Medulla oblongata (tissue), 1 donor: ENCODE results near the gene ANKS1A.
"Not testable (repeated sequence)": the region's sequence is repeated elsewhere in the genome, so short reads cannot be mapped to it uniquely, and the experiment has no call there.

Experiments used
- DNase-seq: peaks from one replicate; pipeline ENCODE4 v3.0.0-alpha.2; 2015; ENCODE audit errors: extremely low spot score

The ANKS1A gene

GRCh38 chr6:34884073-34884472 is 5.0 kb upstream of the ANKS1A start:
- not testable (repeated sequence) for DNase-seq

DNA sequence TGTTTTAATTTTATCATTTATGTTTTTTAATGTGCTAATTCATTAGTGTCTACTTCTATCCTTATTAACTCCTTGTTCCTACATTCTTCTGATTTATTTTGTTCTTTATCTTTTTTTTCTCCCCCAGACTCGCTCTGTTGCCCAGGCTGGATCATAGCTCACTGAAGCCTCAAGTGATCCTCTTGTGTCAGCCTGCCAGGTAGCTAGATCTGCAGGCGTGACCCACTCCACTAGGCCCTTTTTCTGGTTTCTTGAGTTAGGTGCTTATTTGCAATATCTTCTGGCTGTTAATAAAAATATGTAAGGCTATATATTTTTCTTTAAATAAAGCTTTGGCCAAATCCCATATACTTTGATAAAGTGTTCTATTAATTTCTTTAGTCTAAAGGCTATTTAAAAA is 4.1 kb upstream of the ANKS1A start:
- no peak for DNase-seq

DNA sequence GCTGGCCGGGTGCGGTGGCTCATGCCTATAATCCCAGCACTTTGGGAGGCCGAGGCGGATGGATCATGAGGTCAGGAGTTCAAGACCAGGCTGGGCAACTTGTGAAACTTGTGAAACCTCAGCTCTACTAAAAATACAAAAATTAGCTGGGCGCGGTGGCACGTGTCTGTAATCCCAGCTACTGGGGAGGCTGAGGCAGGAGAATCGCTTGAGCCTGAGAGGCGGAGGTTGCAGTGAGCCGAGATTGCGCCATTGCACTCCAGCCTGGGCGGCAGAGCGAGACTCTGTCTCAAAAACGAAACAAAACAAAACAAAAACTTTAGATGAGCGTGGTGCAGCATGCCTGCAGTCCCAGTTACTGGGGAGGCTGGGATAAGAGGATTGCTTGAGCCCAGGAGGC is 3.2 kb upstream of the ANKS1A start:
- not testable (repeated sequence) for DNase-seq

DNA sequence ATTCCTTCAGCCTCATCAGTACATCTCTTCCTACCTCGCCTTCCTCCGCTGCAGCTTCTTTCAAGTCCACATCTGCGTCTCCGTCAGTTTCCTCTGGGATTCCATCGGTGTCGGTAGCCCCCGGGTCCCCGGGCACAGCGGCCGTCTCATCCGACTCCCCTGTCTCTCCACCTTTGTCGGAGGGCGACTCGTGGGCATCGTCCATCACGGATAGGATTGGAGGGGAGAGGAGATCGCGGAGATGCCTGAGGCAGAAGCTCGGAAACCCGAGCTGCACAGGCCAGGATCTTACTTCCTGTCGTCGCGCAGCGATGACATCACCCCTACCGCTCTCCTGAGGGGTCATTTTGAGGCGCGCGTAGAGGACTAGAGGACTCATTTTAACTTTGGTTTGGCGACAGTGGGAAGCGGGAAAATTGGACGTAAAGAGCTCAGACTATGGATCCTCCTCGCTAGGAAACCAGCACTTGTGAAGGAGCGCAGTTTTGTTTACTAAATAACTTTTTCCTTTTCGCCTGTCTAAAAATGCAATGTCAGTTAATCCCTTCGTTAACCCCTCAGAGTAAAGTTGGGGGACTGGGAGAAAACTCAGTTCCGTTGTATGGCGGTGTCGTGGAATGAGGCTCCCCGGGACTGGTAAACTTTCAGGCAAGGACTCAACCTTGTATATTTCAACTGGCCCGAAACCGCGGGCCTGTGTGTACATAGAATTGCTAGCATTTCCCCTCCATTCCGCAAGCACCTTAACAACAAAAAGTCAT is 1.1 kb upstream of the ANKS1A start, which contains the start of gene TAF11:
TAF11 (minus strand) TSS at position 290 of the 761 bp plus-strand sequence; CDS start at position 205, 85 bp downstream.
- DNase-seq = peak; percentile 97

- no peak for DNase-seq
Measured at GRCh38 chr6:34888514-34888856, 570 bp upstream of the ANKS1A start.

- DNase-seq = peak; percentile 56
Measured at GRCh38 chr6:34890533-34890925, 1.5 kb downstream of the ANKS1A start.

- no peak for DNase-seq
Measured at GRCh38 chr6:34891296-34891695, 2.2 kb downstream of the ANKS1A start.

DNA sequence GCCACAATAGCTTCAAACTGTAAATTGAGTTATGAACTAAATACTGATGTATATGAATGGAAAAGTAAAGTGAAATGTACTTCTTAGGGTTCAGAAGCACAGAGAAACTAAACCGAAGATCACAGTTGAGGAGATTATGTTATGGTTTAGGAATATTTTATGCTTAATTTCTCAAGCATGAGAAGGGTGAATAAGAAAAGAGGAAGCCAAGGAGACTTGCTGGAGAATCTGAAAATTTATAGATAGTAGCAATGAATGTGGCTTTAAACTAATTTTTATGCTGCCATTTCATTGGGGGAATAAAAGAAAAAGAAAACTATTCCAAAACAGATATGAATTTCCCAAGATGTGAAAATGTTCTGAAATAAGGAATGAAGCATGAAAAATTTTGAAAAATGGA is 5.6 kb downstream of the ANKS1A start:
- no peak for DNase-seq

- DNase-seq = no peak
Measured at GRCh38 chr6:34897130-34897529, 8.1 kb downstream of the ANKS1A start.

GRCh38 chr6:34897716-34898115 is 8.7 kb downstream of the ANKS1A start:
- DNase-seq = no peak

DNA sequence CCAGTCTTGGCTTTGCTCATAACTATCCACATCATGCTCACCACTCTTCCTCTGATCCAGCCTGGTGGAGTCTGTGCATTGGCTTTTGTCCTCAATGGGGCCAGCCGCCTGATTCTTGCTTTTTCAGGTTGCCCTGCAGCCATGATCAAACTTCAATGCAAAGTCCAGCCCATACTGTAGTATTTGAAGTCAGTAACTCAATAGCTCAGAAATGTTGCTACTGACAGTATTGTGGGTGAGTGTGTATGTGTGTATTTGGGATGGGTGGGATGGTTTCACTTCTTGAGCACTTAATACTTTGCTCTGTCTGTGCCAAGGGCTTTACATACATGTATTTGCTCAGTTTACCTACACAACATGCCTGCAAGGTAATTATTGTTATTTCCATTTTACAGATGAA is 10.7 kb downstream of the ANKS1A start:
- not testable (repeated sequence) for DNase-seq

GRCh38 chr6:34900321-34901031 is 11.4 kb downstream of the ANKS1A start:
- no peak for DNase-seq

GRCh38 chr6:34901930-34902329 is 12.9 kb downstream of the ANKS1A start:
- DNase-seq = no peak

GRCh38 chr6:34904990-34905613 is 16.0 kb downstream of the ANKS1A start:
- DNase-seq = no peak

DNA sequence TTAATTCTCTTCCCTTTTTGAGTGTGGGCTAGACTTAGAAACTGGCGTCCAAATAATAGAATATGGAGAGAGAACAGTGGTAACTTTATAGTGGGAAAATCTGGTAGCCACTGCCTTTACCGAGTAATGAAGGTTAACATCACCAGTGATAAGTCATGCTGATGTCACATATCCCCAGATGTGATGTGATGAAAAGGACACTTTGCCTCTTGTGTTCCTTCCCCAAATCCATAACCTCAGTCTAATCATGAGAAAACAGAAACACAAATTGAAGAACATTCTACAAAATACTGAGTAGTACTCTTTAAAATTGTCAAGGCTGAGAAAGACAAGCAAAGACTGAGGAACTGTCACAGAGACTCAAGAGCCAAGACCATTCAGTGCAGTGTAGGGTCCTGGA is 17.8 kb downstream of the ANKS1A start:
- DNase-seq = no peak

DNA sequence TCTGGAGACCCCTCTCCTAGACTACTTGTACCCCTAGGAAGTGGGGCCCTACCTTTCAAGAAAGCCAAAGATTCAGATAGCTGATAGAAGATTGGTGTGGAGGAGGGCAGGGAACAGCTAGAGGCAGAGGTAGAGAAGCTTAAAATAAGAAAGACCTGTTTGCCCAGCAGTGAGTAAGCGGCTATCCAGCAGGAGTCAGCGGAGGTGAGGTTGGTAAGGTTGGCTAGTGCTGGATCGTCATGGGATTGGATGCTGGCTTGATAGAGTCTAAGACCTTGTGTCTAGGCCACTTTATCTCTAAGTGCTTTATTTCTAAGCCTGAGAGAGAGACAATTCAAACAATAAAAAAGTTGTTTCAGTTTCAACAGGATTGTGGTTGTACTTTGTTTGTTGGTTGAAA is 19.1 kb downstream of the ANKS1A start:
- DNase-seq = no peak

DNA sequence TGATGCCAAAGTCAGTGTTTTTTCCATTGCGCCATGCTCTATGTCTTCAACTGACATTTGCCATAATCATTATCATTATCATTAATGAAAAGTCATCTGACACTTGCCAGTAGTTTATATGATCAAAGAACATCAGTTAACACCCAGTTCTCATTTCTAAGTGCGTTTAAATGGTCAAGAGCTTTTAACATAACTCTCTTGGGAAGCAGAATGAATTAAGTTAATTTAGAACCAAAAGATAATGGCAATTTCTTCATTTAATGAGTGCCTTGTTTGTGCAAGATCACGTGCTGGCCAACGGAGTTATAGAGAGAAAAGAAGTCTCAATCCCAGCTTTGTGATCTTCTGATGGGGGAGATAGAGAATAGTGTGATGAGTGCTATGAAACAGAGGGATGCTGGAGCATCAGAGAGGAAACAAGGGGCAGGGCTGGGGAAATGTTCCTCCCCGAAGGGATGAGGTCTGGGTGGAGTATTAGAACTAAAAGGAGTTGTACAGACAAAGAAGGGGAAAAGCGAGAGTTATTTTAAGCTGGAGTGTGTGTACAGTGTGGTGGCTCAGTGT is 20.3 kb downstream of the ANKS1A start:
- DNase-seq = no peak

- no peak for DNase-seq
Measured at GRCh38 chr6:34911822-34912221, 22.8 kb downstream of the ANKS1A start.

- no peak for DNase-seq
Measured at GRCh38 chr6:34912715-34913464, 23.8 kb downstream of the ANKS1A start.

DNA sequence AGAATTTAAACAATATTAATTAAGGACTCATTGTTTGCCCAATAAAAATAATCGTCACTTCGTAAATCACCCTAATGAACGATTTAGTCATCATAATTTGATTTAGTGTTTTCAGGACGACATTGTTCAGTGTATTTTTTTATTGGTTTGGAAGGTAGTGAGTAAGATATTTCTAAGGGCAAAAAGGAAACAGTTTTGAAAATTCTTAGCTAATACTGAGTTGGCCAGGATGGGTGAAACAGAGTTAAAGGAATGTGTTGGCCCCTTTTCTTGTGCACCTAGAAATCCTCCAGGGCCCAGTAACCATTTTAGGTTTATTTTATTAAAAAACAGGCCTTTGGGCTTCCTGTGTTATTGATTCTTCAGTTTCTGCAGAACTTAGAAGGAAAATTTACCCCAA is 25.3 kb downstream of the ANKS1A start:
- no peak for DNase-seq

DNA sequence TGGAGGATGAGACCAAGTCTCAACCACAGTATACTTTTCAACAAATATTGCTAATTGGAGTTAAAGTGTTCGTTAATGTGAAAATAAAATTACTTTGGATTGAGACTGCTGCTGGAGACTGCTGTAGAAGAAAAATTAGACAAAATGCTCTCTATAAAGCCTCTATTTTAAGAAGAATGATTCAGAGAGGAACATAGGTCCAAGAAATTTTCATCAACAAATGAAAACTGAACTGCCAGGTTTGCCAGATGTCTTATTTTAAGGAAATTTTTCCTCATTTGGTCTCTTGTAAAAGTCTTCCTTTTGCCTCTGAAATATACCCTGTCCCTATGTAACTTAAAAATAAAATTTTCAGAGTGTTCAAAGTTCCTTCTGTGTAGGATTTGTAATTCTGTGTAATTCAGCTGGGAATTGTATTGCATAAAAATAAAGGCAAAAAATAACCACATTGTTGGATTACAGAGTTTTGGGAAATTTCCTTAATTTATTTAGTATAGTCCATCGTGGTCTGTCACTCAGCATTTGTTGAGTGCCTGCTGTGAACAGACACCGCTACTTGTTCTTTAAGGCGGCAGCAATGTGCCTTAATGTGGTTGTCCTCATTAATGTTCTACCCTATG is 27.4 kb downstream of the ANKS1A start:
- no peak for DNase-seq
